ENCODE measurements around the gene ADPGK.

ADPGK gene

GRCh38 chr15:72790302-72790910 is 6.8 kb upstream of the ADPGK start:
- no peak for DNase-seq (ENCODE audit: low read depth)

DNA sequence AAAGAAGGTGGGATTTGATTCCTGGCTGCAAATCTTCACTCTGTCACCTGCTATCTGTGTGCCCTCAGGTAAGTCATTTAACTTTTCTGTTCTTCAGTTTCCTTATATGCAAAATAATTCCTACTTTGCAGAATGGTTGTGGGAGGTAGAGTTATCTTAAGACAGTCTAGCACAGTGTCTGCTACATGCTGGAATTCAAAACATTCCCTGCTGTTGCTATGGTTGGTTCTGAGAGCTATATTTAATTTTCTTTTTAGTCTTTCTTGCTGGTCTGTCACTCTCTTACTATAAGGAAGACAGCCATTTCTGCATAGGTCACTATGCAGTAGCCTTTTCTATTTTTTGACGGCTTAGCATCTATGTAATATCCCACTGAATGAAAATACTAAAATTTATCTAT is 4.0 kb upstream of the ADPGK start:
- no peak for DNase-seq (ENCODE audit: low read depth)

DNA sequence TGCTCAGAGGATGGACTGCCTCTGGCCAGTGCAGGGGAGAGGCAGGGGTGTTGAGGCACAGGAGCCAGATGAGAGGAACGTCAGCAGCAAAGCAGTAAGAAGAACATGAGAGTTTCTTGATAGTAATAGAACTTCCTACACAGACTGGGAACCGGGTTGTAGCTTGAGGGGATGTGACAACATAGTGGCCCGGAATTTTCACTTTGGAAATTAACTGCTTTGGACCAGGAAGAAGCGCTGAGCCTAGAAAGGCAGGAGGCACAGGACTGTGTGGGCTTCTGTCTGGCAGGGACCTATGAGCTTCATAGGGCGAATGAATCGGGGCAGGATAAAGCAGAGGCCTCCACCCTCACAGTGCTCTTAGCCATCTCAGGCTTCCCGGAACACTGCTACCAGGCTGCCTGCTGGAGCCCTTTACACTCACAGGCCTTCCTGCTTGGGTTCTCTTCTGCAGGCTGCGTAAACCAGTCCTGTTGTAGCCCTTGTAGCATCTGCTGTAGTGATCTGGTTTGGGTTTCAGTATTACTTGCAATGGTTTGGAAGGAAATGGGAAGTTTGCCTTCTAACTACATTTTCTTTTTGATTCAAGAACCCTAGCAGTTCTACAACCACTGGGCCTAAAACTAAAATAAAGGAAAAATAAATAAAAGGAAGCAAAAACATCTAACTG is 3.3 kb upstream of the ADPGK start:
- no peak for DNase-seq (ENCODE audit: low read depth)

DNA sequence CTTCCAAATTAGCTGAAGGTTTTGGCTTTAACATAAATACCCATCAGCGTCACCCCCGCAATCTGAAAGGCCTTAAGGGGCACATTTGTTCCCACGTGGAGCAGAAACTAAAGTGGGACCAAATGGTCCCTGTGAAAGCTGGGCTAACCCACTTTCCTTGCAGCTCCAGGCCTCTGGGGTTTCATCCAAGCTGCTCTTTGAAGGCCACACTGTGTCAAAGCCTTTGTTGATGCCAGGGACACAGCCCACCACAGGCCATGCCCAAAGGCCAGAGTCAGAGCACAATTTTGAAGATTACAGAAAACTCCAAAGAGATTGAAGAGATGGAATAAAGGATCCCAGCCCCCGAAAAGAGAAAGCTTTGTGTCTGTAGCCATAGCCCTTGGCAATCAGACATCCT is 2.7 kb upstream of the ADPGK start:
- no peak for DNase-seq (ENCODE audit: low read depth)

DNA sequence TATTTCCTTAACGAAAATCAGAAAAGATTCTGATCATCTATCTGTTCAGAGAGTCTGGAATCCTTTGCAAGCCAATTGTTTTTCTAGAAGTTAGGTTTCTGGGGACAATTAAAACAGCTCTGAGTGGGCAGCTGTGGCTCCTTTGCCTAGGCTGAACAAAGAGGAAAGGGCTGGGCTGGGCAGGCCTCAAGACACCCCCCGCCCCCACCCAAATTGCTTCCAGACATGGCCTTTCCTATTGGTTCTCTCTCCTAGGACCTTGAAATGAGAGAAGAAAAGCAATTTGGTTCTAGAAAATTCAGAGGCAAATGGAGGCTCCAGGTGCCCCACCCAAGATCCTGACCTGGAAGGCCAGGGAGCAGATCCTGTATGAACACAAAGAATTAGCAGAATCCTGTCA is 2.3 kb upstream of the ADPGK start:
- no peak for DNase-seq (ENCODE audit: low read depth)

DNA sequence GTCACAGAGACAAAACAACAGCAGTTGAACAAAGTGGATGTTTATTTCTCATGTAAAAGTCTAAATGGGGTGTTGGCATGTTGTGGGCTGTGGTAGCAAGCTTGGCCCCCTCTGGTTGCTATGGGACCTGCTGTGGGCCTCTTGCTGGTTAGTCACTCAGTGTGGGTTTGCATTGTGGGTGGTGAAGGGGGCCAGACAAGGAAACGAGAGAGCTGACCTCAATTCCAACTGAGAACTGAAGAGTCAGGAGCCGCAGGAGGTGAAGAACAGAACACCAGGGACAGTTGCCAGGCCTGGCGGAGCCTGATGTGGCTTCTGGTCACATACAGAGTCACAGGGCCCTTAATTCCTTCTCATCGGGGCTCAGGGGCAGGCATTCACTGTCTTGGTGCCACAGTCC is 1.9 kb upstream of the ADPGK start:
- peak; percentile 28 for DNase-seq (ENCODE audit: low read depth)

DNA sequence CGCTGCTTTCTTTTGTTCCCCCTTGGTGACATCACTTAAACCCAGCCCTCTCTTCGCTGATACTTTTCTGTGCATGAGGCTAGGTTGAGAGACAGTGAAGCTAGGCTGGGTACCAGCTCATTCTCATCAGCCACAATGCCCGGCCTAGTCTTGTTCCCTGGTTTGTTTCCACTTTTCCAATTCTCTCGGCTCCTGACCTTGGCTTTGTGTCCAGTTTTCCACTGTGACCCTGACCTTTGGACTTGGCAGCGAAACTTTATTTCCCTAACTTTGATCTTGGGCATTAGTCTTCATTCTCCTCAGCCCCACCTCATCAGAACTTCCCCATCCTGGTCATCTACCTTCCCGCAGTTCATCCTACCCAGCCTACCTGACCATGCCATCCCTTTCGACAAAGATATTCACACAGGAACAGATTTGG is 908 bp upstream of the ADPGK start:
- no peak for DNase-seq (ENCODE audit: low read depth)

DNA sequence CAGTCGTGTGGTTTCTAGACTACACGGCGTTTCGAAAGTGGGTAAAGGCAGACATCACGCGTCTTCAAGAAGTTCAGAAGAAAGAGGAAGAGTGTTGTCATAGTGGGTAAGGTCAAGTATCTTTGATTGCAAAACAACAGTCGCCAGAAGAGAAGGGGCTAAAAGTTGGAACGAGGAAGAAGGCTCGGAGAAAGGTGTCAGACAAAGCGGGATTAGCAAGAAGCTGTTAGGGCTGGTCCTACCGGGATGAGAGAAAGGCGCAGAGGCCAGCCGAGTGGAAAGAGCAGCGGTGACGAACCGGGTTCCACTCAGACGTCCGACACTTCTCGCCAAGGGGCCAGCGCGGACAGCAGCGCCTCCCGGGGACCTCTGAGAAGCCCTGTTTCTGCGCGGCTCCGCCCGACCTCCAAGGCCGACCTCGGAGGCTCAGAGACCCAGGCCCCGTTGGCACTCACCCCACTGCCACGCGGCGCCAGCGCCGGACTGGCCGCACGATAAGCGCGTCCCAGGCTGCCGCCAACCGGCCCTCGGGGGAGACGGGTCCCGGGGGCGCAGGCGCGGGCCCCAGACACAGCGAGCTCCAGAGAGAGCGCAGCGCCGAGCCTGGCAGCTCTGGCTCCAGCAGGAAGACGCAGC is 436 bp downstream of the ADPGK start:
- peak; percentile 16 for DNase-seq (ENCODE audit: low read depth)

GRCh38 chr15:72782274-72783003 is 1.1 kb downstream of the ADPGK start:
- DNase-seq (ENCODE audit: low read depth) = no peak

DNA sequence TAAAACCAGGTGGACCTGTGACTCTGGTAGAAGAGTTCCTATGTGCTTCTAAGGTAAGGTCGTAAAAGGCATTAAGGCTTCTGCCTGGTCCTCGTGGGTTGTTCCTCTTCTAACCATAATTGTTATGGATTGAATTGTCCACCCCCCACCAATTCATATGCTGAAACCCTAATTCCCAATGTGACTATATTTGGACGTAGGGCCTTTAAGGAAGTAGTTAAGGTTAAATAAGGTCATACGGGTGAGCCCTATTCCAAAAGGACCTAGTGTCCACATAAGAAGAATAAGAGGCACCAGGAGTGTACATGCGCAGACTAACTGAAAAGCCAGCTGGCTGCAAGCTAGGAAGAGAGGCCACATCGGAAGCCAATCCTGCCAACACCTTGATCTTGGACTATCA is 1.9 kb downstream of the ADPGK start:
- DNase-seq (ENCODE audit: low read depth) = no peak

- DNase-seq (ENCODE audit: low read depth) = no peak
Measured at GRCh38 chr15:72778796-72779195, 4.8 kb downstream of the ADPGK start.

GRCh38 chr15:72774696-72775383 is 8.7 kb downstream of the ADPGK start:
- DNase-seq (ENCODE audit: low read depth) = no peak

DNA sequence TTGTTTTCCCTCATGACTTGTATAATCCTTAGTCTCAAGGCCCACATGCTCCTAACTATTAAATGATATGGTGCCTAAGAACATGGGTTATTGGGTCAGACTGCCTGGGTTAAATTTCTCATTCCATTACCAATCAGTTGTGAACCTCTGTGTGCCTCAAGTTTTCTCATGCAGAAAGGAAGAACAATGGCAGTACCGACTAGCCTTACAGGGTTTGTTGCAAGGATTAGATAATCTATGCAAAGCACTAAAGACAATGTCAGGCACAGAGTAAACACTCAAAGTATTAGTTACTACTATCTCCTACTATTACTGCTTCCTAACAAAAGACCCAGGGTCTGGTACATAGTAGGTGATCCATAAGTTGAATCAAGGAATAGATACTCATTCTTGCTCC is 12.2 kb downstream of the ADPGK start:
- DNase-seq (ENCODE audit: low read depth) = no peak

DNA sequence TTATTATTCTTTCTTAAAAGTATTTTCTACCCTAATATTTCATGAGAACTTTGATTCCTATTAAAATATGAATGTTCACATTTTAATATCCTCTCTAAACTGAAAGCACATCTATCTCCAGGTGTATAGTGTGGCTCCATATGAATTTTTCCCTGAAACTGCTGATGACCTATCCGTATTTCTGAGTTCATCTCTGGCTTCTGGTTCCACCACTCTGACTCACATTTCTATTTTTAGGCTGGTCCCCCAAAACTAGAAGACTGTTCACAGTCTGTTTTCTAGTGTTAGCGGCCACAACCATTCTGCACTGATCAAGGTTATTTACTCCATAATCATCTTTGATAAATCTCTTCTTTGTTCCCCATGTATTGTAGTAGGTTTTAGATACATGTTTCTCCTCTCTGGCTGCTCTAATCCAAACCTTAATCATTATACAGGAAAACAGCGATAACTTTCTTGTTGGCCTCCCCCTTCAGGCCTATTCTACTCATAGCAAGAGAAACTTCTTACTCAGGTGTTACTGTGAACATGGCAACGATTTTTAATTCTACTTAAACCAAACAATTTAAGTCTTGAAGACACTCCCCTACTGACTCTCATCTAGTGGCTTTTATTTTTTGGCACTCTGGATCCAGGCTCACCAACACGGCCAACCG is 12.8 kb downstream of the ADPGK start:
- no peak for DNase-seq (ENCODE audit: low read depth)

- DNase-seq (ENCODE audit: low read depth) = no peak
Measured at GRCh38 chr15:72766780-72767179, 16.8 kb downstream of the ADPGK start.

GRCh38 chr15:72766025-72766424 is 17.5 kb downstream of the ADPGK start:
- no peak for DNase-seq (ENCODE audit: low read depth)

DNA sequence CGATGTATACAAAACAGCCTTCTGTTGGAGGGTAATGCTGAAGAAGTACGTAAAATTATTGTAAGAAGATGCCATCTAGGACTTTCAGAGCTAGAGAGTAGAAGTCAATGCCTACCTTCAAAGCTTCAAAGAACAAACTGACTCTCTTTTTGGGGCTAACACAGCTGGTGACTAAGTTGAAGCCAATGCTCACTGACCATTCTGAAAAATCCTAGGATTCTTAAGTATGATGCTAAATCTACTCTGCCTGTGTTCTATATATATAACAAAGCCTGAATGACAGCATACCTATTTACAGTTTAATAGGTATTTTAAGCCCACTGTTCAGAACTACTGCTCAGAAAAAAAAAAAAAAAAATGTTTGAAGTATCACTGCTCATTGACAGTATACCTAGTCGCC is 18.9 kb downstream of the ADPGK start:
- DNase-seq (ENCODE audit: low read depth) = no peak

- DNase-seq (ENCODE audit: low read depth) = no peak
Measured at GRCh38 chr15:72760590-72761260, 22.8 kb downstream of the ADPGK start.

DNA sequence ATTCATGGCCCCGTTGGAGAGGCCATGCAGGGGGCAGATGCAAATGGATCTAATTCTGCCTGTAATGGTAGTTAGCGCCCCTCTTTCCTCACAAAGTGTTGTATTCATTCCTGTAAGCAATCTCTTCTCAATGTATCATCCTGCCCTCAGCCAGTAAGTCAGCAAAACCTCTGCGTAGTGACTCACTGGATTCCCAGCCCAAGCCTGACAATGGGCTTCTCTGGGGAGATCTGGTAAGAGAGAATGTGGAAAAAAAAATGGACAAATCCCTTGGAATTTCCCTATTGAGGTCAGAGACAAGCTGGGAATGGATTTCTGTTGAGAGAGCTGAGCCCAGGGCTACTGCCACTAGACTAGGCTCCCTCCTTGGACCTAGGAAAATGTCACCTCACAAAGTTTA is 25.4 kb downstream of the ADPGK start:
- no peak for DNase-seq (ENCODE audit: low read depth)

GRCh38 chr15:72754096-72754495 is 29.5 kb downstream of the ADPGK start:
- no peak for DNase-seq (ENCODE audit: low read depth)

DNA sequence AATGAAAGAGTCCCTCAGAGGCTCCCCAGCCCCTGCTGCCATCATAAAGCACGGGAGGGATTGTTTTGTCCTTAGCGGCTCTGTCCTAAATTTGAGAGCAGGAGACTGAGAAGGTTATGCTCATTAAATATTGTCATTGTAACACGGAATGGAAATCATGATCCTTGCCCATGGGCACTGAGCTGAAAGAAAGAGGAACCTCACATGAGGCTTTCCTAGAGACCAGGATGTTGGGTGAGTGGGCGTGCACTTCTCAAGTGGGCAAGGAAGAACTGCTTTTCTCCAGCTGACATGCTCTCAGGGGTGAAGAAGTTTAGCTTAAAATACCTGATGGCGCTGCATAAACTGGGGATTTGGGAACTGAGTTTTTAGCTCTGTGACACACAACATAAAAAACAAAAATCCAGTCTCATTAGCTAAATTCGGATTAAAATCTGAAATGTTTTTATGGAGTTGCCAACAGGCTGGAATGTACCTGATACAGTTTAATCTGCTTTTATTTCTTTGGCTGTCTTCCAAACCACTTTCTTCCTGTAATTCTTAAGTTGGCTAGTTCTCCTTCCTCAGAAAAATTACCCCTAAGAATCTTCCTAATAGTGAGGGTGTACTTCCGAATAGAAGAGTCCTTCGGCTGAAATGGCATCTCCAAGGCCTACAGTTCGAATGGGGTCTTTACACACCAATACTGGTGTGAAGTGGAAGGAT is 31.7 kb downstream of the ADPGK start:
- DNase-seq (ENCODE audit: low read depth) = no peak

Data from activated T-cell treated with anti-CD3 and anti-CD28 coated beads for 24 hours (primary cell).